Inferior parietal cortex (tissue), 1 donor: ENCODE results near the gene CDK14.

ENCODE experiments used
- DNase-seq: peaks from one replicate; pipeline ENCODE4 v3.0.0-alpha.2; 2016; ENCODE audit errors: extremely low spot score

CDK14 gene

DNA sequence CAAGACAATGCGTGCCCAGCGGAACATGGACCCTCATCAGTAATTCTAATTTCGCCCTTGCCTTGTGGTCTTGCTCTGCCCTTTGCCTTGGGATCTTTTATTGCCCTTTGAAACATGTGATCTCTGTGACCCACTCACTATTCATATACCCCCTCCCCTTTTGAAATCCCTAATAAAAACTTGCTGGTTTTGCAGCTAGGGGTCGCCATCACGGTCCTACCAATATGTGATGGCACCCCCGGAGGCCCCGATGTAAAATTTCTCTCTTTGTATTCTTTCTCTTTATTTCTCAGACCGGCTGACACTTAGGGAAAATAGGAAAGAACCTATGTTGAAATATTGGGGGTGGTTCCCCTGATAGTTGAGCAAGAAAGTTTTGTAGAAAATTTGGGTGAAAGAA is 242.7 kb downstream of the CDK14 start:
- DNase-seq, result no peak

DNA sequence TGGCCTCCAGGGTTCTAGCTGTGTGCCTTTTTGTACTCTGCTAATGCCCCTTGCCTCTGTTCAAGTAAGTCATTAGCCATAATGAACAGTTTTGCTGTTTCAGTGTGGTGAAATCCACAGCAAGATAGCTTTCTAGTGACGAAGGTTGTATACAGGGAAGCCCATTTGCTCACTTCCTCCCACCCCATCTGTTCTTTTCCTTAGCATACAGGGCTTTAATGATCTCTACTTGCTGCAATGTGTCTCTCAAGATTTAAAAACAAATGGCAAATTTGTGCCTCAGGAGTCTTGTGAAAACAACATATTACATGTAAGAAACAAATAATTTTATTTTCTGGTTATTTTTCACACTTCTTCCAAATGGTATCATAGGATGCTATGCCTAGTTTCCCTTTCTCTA is 243.2 kb downstream of the CDK14 start:
- DNase-seq, result no peak

DNA sequence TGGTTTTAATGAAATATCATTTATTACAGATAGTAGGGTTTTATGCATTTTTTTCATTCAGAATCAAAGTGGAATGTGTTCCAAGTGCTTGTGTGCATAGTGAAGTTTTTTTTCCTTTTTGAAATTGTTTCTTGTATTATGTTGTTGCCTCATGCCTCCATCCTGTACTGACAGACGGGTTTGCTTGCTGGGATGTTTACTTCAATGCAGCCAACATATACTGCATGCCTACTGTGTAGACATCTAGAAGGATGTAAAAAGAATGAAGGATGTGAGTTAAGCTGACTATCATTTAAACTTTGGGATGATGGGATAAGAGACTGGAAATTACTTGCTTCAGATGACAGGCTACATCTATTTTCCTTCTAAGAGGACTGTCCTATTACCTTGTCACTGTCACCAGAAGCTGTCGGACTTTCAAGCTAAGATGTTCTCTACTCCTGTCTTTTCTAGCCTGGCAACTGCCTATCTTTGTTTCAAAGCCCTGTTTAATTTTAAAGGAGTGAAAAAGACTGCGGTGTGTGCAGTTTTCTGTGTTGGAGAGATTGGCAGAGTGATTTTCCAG is 243.7 kb downstream of the CDK14 start:
- no peak for DNase-seq

DNA sequence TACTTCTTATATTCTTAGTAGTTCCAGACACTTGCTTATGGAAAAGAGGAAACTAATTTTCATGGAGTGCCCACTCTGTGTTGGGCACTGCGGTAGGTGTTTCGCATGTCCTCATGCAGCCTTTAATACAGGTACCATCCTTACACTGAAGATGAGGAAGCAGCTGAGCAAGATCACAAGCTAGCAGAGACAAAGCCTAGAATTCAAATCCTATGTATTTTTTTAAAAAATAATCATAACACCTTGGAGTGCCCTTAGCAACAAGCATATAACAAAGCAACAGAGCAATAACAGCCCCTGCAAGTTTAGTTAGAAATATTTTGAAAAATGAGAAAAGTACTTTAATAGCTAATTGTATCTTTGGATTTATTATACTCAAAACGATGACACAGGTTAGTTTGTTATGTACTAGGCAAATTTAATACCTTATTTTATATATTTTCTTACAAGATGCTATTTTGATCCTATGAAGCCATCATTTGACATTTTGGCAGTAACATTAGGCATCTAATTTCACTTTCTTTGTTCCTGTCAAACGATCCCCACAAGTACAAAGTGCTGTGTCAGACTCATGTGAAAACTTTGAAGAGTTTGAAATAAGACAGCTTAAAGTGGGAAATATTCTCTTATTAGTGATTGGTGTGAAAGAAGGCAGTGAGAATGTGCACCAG is 245.8 kb downstream of the CDK14 start:
- no peak for DNase-seq

DNA sequence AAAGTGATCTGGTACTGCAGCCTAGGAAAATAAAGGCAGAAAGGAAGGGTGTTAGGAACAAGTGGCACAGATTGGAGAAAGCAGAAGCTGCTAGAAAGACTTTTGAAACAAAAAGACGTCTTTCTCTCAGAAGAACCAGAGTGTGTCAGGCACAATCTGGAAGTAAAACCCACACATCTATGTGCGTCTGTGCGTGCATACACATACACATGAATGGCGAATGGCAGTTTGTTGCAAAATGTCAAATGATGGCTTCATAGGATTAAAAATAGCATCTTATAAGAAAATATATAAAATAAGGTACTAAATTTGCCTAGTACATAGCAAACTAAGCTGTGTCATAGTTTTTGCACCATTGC is 246.3 kb downstream of the CDK14 start:
- DNase-seq, result no peak

DNA sequence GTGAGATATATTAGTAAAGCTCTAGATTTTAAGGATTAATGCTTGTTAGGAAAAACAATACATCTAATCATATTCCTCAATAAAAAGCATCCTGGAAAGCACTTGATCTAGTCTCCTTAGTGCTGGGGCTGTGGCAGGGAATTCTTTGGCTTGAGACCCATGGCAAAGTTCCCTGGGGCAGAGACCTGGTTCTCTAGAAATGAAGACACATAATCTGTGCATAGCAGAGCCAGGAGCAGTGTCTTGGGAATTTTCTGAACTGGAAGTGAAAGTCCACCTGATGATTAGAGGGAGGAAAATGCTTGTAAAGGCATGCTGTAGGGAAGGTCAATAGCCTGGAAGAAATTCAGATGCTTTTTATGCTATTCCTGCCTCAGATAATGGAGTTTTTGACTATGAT is 247.4 kb downstream of the CDK14 start:
- no peak for DNase-seq

DNA sequence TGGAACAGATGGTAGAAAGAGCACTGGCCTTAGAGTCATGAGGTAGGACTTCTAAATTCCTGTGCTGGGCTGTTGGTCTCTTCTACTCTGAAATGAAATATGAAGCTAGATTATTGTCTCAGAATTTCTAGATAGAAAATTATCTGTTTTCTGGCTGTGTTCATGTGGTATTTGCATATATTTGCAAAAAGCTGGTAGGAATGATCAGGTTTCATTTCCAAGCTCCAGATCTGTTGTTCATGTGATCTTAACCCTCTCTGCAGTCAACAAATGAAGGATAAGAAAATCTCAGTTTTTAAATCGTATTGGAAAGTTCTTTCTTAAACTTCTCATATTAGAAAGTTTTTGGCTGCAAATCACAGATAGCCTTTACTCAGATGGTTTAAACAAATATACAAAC is 248.3 kb downstream of the CDK14 start:
- no peak for DNase-seq

DNA sequence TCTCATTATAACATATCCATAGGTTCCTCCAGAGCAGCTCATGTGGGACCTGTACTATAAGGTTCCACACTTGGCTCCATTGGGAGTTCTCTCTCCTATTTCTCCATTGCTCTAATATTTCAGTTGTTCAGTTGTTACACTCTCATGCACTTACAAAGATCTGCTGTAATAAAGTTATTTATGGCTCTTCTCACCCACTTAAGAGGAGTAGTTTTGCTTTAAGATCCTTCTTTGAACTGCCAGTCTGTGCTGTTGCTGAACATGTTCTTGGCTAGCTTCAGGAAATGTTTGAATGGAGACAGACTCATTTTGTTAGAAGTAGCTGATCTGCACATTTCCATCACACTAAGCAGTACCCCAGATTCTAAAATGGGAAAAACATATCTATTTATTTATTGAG is 250.1 kb downstream of the CDK14 start:
- DNase-seq, result no peak

DNA sequence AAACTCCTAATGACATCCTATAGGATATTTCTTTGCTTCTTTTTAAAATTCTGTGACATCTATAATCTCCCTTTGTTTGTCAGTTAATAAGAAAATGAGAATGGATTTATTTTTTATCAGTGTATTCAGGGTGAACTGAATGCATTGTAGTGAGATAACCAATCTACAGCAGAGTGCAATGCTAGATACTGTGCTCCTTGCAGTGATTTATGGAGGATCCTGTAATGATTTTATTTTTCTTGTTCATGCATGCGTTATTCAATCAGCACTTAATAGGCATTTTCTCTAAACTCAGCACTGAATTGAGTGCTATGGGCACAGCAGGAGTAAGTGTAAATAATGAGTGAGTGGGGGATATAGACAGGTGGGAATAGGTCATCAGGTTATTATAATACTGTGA is 253.9 kb downstream of the CDK14 start:
- no peak for DNase-seq

DNA sequence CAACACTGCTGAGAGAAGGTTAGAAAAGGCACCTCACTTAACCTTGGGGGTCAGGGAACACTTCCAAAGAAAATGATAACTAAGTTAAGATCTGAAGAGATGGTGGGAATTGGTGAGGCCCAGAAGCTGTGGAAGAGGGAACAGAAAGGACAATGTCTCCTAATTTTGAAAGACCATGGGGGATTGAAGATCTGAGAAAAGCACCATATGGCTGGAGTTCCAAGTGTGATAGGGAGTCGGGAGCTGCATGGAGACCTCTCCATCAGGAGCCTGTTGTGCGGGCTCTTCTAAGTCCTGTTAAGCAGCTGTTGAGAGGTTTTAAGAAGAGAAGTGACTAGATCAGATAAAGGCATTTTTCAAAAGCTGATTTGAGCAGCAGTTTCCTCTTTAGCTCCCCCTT is 254.3 kb downstream of the CDK14 start:
- DNase-seq, result no peak

DNA sequence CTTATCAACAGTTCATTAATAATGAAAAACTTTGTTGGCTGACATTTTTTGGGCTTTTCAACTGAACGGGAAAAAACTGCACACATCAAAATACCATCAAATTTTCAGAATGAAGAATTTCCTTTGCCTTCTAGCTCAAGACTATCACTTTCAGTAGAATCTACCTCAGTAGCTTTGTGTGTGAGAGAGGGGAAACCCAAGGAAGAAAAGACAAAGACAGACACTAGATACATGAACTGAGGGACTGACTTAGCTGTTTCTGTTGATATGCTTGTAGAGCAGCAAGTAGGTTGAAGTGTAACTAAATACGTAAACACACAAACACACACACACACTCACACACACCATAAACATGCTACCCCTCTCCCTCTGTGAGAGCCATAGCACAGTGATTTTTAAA is 257.1 kb downstream of the CDK14 start:
- DNase-seq, result no peak

DNA sequence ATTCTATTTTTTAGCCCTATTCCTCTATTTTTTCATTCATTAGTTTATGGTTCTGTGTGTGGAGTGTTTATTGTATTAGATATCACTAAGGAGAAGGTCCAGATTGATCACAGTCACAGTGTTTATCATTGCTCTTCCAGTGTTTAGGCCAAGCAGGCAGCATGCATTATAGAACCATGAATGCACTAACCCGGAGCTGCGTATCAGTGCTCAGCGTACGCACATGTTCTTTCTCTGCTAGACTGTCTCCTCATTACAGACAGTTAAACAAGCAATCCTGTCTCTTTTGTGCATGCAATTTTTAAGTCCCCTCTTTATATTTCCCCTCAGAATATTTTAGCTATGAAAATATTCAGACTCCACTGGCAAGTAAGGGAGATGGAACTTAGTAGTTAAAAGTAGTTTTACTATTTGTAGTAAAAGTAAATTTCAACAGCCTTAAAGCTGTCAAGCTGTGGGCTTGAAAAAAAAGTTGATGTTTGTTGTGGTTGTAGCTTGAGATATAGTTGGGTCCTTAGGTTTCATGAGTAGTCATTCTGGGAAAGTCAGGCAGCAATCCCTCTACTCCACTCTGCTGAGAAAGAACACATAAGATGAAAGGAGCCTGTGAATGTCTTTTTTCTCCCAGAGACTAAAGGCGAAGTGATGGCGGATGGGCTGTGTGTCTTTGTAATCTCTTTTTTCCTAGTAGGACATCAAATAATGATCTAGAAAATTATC is 260.4 kb downstream of the CDK14 start:
- no peak for DNase-seq

DNA sequence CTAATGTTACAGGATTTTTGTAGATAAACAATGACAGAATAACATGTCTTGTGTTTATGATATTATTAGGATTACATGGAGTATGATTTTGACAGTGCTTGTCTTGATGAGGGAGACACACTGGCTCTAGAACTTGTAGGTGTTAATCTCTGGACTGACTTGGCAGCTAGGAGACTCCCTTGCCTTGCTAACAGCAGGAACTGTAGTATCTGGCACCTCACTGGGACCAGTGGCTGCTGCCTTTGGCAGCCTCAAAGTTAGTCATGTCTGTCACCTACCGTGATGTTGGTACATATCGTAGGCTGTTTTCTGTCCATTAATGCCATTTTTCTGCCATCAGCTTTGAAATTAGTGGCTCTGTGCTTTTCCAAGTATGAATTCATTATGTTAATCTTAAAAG is 261.5 kb downstream of the CDK14 start:
- no peak for DNase-seq

DNA sequence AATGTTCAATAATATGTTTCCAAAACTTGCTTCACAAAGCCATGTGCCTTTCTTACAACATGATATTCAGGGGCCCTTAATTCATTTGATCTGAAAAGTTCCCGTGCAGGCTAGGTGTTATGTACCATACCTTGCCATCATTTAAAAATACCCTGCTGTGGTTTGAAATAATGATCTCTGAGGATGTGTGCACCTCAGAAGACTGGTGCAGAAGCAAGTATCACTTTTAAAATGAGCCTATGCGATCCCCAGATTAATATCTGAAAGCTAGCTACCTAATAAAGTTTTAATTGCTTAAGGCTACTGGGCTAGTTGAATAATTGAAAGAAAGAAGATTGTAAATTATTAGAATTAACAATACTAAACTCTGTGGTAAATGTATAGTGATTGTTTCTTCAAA is 262.4 kb downstream of the CDK14 start:
- no peak for DNase-seq

DNA sequence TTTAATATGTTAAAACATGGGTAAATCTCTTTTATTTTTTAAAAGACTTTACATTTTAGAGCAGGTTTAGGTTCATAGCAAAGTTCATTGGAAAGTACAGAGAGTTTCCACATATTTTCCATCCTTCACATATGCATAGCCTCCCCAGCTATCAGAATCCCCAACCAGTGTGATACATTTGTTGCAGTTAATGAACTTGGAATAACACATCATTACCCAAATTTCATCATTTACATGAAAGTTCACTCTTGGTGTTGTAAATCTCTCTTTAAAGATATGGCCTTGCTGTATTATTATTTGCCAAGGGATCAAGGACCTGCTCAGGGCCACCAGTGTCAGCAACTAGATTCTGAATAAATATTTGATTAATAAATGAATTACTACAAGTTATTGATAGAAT is 263.4 kb downstream of the CDK14 start:
- no peak for DNase-seq

DNA sequence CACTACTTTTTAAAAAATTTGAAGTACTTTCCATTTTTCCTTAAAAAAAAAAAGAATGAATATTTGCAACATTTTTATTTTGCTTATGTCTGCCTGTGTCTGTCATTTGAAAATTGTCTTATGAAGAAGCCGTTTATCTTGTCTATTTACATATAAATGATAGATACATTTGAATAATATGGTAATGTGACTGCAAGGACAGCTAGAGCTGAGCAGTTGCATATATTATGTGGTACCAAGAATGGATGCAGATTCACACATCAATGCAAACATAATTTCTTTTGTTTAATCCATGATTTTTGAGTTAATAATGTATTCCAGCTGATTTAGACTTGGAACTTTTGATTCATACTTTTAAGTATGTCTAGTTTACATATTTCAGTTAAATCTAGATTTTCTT is 268.0 kb downstream of the CDK14 start:
- no peak for DNase-seq

DNA sequence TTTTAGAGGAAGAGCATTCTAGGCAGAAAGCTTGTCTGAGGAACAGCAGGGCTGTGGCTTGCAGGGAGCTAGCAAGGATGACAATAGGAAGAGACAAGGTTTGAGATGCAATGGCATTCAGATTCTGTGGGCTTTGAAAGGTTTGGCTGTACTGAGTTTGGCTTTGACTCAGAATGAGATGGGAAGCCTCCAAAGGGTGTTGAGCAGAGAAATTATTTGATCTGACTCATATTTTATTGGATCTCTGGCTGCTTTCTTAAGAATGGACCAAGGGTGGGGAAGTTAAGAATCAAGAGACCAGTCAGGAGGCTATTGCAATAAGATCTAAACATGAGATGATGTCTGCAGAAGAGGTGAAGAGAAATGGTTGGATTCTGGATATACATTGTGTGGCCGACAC is 273.2 kb downstream of the CDK14 start:
- DNase-seq, result no peak

DNA sequence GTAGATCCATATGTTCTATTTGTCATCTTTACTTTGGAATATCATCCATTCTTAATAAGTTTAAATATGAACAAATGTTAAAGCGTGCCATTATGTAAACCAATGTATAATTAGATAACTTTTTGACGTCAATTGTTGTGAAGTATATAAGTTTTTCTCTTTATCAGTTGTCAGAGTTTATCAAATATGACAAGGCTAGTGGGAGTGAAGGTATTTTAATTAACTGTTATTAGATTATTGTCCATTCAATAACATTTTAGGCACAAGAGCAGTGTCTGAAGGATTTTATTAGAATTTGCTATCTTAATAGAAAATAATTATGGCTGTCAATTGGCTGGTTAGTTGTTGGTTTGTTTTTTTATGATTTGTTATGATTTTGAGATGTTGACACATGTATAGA is 280.6 kb downstream of the CDK14 start:
- DNase-seq, result no peak

DNA sequence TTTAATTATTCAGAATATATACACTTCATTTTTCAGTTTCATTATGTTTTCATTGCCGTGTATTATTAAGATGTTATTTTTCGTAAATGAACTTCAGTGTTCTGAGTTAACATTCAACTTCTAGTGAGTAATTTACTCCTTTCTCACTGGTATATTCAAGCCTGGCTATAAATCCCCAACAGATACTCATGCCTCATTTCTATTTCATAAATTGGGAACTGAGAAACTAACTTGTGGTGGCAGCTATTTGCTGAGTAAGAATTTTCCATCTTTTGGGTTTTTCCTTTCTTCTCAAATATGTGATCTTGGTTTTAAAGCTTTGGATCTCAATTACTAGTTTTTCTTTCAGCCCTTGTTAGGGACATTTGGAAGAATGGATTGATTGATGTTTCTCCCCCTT is 281.1 kb downstream of the CDK14 start:
- no peak for DNase-seq

DNA sequence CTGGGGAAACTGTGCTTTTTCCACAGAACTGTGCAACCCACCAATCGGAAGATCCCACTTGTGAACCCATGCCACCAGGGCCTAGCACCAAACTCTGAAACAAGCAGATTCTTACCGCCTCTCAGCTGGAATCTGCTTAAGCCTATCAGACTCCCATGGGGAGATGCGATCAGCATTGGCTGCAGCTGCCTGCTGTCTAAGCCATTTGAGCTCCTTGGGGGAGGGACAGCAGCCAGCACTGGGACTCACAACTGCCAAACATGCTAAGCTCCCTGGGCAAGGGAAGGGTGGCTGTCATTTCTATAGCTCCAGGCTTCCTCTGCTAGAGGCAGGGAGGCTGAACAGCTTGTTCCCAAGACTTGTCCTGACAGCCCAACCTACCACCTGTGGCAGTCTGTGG is 283.8 kb downstream of the CDK14 start:
- DNase-seq, result no peak

DNA sequence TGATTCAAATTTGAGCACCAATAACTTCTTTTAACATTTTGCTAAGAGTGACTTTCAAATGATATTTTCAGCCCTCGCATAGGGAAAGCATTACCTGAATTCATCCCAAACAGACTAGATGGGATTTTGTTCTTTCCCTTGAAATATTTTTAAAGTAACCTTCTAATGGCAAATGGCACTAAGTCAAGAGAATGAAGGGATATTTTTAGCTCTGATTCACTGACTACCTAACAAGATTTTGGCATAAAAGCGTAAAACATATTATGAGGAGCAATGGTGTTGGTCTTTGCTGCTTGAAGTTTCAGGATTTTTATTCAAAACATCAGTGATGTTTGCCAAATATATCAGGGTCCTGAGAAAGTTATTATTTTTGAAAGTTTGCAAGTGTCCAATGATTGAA is 290.3 kb downstream of the CDK14 start:
- DNase-seq, result no peak

DNA sequence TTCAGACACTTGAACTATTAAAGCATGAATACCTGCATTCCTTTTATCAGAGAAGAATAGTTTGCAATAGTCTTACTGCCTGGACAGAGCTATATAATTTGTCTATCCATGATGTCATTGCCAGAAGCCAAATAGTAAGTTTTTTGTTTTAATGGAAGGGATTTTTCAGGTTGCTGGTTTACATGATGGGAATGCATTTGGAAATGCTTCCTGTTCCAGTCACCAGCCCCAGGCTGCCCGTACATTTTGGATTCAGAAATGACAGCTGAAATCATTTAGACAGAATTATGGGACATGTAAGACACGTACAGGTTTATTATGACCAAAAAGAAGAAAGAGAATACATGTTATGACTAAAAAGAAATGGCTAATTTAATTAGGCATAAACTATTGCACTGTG is 293.1 kb downstream of the CDK14 start:
- no peak for DNase-seq

DNA sequence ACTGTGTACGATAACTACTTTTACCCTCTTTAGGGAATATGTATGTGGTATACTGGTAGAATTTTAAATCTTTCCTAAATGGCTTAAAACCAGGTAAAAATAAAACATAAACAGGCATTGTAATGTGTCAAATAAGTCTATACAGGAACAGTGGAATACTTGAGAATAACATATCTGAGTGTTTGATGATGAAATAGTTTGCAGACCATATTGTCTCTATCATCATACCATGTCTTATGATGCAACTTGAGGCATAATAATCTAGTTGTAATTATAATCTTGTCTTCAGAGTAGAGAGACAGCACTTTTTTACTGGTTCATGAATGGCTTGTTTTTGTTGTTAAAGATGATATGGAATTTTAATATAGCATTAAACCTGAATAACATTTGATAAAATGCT is 293.5 kb downstream of the CDK14 start:
- no peak for DNase-seq

DNA sequence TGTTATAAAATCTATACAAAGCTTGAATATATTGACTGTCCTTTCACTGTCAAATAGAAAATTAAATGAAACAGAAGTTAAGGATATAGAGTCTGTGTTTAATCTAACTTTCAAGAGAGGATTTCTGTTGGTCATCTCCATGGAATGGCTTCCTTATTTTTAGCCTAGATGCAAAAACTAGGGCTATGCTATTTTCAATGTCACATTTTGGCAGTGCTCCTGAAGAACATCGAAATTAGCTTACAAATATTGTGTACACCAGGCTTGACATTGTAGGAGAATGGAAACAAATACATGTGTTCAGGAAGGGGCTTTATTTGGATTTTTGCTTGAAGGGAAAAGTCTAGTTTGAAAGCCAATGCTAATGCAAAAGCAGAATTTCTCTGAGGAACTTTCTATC is 295.4 kb downstream of the CDK14 start:
- no peak for DNase-seq
